Uterus (tissue), 4 donors: ENCODE measurements around the gene TOMM20. TPM values are rescaled to one million over a fixed set of nuclear protein-coding genes. Genes with fewer than 3 reads are reported as not detected.
"Not testable (repeated sequence)": the region's sequence is repeated elsewhere in the genome, so short reads cannot be mapped to it uniquely, and the experiment has no call there.

Experiments
- DNase-seq, 2 donors: peaks; one replicate each; pipeline ENCODE4 v3.0.0-alpha.2; 2019 to 2020
- H3K27ac ChIP-seq, 2 donors: fragments of 200-600 bp; sonication (generic); 1 replicate in 1 of 2; 2 replicates in 1 of 2; pipeline ENCODE4 v1.5.1; 2016 to 2018
- H3K27me3 ChIP-seq, 2 donors: fragments of 200-600 bp; sonication (generic); one replicate each; pipeline ENCODE4 v1.5.1; 2018 to 2019; ENCODE audit warnings: control low read depth in 1 of 2
- H3K36me3 ChIP-seq, 2 donors: fragments of 200-600 bp; sonication (generic); one replicate each; pipeline ENCODE4 v1.5.1; 2019; ENCODE audit warnings: control low read depth in 1 of 2
- H3K4me1 ChIP-seq, 2 donors: fragments of 200-600 bp; sonication (generic); one replicate each; pipeline ENCODE4 v1.5.1; 2018 to 2019; ENCODE audit warnings: control low read depth in 1 of 2
- H3K4me3 ChIP-seq, 2 donors: fragments of 200-600 bp; sonication (generic); 1 replicate in 1 of 2; 2 replicates in 1 of 2; pipeline ENCODE4 v1.5.1; 2018 to 2019; ENCODE audit warnings: mild to moderate bottlenecking in 1 of 2
- H3K9me3 ChIP-seq, 2 donors: fragments of 200-600 bp; sonication (generic); one replicate each; pipeline ENCODE4 v1.5.1; 2019; ENCODE audit warnings: control low read depth in 1 of 2
- POLR2A ChIP-seq, 2 donors: fragments of 450-650 bp; IDR thresholded peaks; one replicate each; pipeline ENCODE4 v1.6.1; 2016; ENCODE audit warnings: antibody characterized with exemption in 2 of 2, mild to moderate bottlenecking in 1 of 2, moderate library complexity in 1 of 2
- intact Hi-C: fragments of 100-400 bp; cut with DNase I; formaldehyde crosslinking; loops from one replicate; pipeline ENCODE4 v1.15.1; 2023; ENCODE audit warnings: low total_unique reads
- total RNA-seq, 4 donors: library from RNA; depleted of rRNA in 3 of 4; stranded (reverse); fragments of >200 nt in 3 of 4; gene quantifications; one replicate each; pipeline versions ENCODE4 v1.1.0 to v1.2.4, GENCODE V29; 2014 to 2023
- TF ChIP-seq, protein P1 (sequence below), 4 experiments: fragments of 200-600 bp in 2 of 4; fragments of 450-650 bp in 2 of 4; sonication (generic) in 2 of 4; IDR thresholded peaks; one replicate each; pipeline ENCODE4 v1.5.1; 2016 to 2019; ENCODE audit warnings: antibody characterized with exemption in 4 of 4, mild to moderate bottlenecking in 2 of 4, moderate library complexity in 1 of 4
- donor health status: DM: yes; HTN: yes; CAD: no.

TOMM20 gene
- total RNA-seq, 4 donors from 2014 or later, result 72.9 to 149 (median 110) TPM

DNA sequence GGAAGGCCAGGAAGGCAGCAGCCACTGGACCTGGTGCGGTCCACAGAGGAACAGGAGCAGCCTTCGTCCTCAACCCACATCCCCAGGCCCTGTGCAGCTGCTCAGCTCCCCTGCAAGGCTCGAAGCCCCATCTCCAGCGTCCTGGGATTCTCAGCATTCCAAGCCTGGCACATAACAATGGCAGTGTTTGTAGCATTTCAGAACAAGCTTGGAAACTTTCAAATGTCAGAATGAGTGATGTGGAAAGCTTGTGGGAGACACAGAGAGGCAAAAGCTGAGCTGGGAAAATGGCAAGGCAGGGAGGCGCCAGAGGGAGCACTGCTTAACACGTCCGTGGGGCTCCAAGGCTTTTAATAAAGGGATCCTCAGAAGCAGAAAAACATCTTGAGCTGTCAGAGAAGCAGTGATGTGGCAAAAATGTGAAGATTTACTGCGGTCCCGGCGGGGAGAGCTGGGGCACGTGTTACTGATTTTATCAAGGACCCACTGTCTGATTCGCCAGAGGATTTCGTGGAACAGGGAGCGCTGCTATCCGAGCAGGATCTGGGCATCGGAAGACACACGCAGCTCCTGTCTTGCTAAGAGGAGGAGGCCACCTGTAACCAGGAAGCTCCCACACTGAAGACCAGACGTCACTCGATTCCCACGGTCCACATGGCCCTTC, 38.1 kb downstream of the TOMM20 start:
- Histone ChIP-seq H3K4me3 (no peak overlapping the region), H3K27ac (peak overlapping the region in 1 of 2 donors; percentile 16), H3K4me1 (no peaks in the 10 kb centered on the region), H3K9me3 (no peaks in the 10 kb centered on the region), H3K27me3 (no peaks in the 10 kb centered on the region), H3K36me3 (no peaks in the 10 kb centered on the region)
- DNase-seq, result peak in 1 of 2 donors; percentile 16
- intact Hi-C loops, result loop anchor here (5.0 kb wide), 1 partner anchor 603 kb away; no protein-coding TSS in a partner anchor
- no peak for TF ChIP-seq POLR2A (IDR thresholded peaks at IDR 0.05)
- TF ChIP-seq, protein P1, sequence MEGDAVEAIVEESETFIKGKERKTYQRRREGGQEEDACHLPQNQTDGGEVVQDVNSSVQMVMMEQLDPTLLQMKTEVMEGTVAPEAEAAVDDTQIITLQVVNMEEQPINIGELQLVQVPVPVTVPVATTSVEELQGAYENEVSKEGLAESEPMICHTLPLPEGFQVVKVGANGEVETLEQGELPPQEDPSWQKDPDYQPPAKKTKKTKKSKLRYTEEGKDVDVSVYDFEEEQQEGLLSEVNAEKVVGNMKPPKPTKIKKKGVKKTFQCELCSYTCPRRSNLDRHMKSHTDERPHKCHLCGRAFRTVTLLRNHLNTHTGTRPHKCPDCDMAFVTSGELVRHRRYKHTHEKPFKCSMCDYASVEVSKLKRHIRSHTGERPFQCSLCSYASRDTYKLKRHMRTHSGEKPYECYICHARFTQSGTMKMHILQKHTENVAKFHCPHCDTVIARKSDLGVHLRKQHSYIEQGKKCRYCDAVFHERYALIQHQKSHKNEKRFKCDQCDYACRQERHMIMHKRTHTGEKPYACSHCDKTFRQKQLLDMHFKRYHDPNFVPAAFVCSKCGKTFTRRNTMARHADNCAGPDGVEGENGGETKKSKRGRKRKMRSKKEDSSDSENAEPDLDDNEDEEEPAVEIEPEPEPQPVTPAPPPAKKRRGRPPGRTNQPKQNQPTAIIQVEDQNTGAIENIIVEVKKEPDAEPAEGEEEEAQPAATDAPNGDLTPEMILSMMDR (IDR thresholded peaks at IDR 0.05), result no peak

DNA sequence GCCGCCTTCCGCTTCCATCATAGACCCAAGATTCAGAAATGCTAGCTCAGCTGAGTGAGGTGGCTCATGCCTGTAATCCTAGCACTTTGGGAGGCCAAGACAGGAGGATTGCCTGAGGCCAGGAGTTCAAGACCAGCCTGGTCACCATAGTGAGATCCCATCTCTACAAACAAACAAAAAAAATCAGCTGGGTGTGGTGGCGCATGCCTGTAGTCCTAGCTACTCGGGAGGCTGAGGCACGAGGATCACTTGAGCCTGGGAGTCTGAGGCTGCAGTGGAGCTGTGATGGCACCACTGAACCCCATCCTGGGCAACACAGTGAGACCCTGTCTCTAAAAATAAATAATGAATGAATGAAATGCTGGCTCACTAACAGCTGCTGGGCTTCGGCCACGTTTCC, 39.7 kb downstream of the TOMM20 start:
- TF ChIP-seq, protein P1 (IDR thresholded peaks at IDR 0.05), result no peak
- no peak for TF ChIP-seq POLR2A (IDR thresholded peaks at IDR 0.05)
- no peaks in the 10 kb centered on the region for H3K36me3 ChIP-seq
- no peak for DNase-seq
- intact Hi-C loops, result no loop called here
- H3K9me3 ChIP-seq, result no peaks in the 10 kb centered on the region
- H3K4me1 ChIP-seq, result no peaks in the 10 kb centered on the region
- no peak overlapping the region for H3K4me3 ChIP-seq
- no peak overlapping the region for H3K27ac ChIP-seq
- no peaks in the 10 kb centered on the region for H3K27me3 ChIP-seq

DNA sequence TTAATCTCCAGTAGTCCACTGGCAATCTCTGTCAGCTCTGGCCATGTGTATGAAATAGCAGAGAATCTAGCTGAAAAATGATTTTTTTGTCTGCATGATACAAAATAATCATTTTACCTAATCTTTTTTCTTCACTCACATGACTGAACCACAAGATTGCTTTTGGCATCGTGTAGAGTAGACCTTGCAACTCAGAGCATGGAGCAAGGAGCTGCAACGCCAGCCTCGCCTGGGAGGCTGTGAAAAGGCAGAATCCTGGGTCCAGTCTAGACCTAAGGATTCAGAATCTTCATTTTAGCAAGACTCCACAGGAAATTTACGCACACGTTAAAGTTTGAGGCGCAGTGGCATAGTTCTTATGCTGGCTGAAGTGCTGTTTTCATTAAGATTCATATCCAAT, 40.2 kb downstream of the TOMM20 start:
- TF ChIP-seq, protein P1 (IDR thresholded peaks at IDR 0.05), result no peak
- no peak for TF ChIP-seq POLR2A (IDR thresholded peaks at IDR 0.05)
- H3K4me1 ChIP-seq, result no peaks in the 10 kb centered on the region
- H3K9me3 ChIP-seq, result no peaks in the 10 kb centered on the region
- intact Hi-C loops, result no loop called here
- H3K27me3 ChIP-seq, result no peaks in the 10 kb centered on the region
- no peak overlapping the region for H3K27ac ChIP-seq
- DNase-seq, result no peak
- no peaks in the 10 kb centered on the region for H3K36me3 ChIP-seq
- H3K4me3 ChIP-seq, result no peak overlapping the region

GRCh38 chr1:235087906-235088305, 40.7 kb downstream of the TOMM20 start:
- DNase-seq, result no peak
- TF ChIP-seq, protein P1 (IDR thresholded peaks at IDR 0.05), result no peak
- TF ChIP-seq POLR2A (IDR thresholded peaks at IDR 0.05), result no peak
- H3K27ac ChIP-seq, result no peak overlapping the region
- no peaks in the 10 kb centered on the region for H3K9me3 ChIP-seq
- H3K27me3 ChIP-seq, result no peaks in the 10 kb centered on the region
- no peaks in the 10 kb centered on the region for H3K36me3 ChIP-seq
- intact Hi-C loops, result no loop called here
- peaks cover 0 to 2% of the 10 kb centered on the region in 2 donors for H3K4me1 ChIP-seq
- H3K4me3 ChIP-seq, result no peak overlapping the region

DNA sequence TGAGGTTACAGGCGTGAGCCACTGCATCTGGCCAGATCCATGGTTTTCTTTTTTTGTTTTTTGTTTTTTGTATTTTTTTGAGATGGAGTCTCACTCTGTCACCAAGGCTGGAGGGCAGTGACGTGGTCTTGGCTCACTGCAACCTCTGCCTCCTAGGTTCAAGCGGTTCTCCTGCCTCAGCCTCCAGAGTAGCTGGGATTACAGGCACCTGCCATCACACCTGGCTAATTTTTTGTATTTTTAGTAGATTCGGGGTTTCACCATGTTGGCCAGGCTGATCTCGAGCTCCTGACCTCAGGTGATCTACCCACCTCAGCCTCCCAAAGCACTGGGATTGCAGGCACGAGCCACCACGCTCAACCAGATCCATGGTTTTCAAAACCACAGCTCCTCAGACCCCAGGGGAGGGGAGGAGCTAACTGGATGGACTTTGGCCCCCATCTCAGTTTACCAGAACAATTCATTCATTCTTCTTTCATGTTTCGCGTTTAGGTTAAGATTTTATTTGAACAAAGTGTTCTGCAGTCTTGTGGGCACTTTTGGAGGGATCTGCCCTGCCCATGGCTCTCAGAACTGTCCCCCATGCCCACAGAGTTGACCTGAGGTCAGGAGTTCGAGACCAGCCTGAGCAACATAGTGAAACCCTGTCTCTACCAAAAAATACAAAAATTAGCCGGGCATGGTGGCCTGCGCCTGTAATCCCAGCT, 43.1 kb downstream of the TOMM20 start:
- intact Hi-C loops, H3K27ac ChIP-seq: not testable (repeated sequence)

GRCh38 chr1:235080788-235081187, 47.8 kb downstream of the TOMM20 start:
- DNase-seq, H3K4me3 ChIP-seq, H3K36me3 ChIP-seq, H3K9me3 ChIP-seq, H3K27ac ChIP-seq, intact Hi-C loops, H3K27me3 ChIP-seq: not testable (repeated sequence)
- H3K4me1 ChIP-seq, result peaks cover 13 to 14% of the 10 kb centered on the region in 2 donors

More for the DNA sequence above, 43.1 kb downstream of the TOMM20 start:
- not testable (repeated sequence) for H3K9me3 ChIP-seq, H3K27me3 ChIP-seq, H3K4me1 ChIP-seq, DNase-seq, H3K4me3 ChIP-seq, H3K36me3 ChIP-seq

- intact Hi-C loops, H3K36me3 ChIP-seq, H3K9me3 ChIP-seq, H3K27me3 ChIP-seq, H3K4me3 ChIP-seq, DNase-seq: not testable (repeated sequence)
- Histone ChIP-seq H3K4me1 (peaks cover 13 to 14% of the 10 kb centered on the region in 2 donors), H3K27ac (peak overlapping the region; percentile 39 to 60)
Measured at GRCh38 chr1:235080297-235080657, 48.4 kb downstream of the TOMM20 start.
